ENCODE data around the gene HLA-DPB1. TPM values are rescaled to one million over a fixed set of nuclear protein-coding genes. Genes with fewer than 3 reads are reported as not detected.
A peak's percentile ranks its signal among the peaks of the same experiment; 100 is the strongest.

HLA-DPB1 gene
- total and polyA plus RNA-seq, 7 experiments from 2014 or later, result 13.7 to 308 (median 43.3) TPM

DNA sequence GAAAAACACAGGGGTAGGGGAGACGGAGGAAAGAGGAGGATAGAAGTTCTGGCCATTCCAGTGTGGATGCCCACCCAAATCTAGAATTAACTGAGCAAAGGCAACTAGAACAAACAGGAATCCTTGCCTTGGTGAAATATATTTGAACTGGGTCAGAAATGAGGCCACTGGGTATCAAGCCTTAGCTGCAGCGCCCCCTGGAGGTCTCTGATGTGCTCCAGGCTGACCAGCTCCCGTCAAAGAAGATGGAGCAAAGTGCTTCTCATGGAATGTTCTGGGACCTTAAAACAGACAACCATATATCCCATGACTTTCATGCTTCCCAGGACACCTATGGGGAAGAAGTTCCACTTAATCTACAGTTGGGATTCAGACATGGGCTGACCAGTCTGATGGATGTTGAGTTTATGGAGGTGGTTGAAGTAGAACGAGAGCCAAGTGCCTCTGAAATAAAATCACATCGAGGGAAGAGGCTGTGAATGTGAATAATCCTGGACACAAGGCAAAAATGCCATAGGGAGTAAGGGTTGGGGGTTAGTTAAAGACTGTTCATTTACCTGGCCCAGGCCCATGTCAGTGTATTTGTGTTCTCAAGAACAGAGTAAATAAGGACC is 50.4 kb downstream of the HLA-DPB1 start:
- Mint-ChIP-seq H3K9me3 (peaks cover 0 to 20% (median 10%) of the 10 kb centered on the region in 11 donors), H3K4me3 (no peak overlapping the region), H3K4me1 (peaks cover 0 to 25% (median 0%) of the 10 kb centered on the region in 7 donors), H3K27me3 (peaks cover 6 to 18% (median 11%) of the 10 kb centered on the region in 5 donors), H3K27ac (no peak overlapping the region), H3K36me3 (peaks cover 0 to 7% (median 4%) of the 10 kb centered on the region in 5 donors)
- Histone ChIP-seq H3K27ac (ENCODE audit: low read depth, low read length) (no peak overlapping the region), H3K4me1 (ENCODE audit: control insufficient read depth in 2 of 2, insufficient read depth in 2 of 2, low read length in 2 of 2) (no peaks in the 10 kb centered on the region), H3K27me3 (ENCODE audit: control insufficient read depth in 2 of 2, insufficient read depth in 2 of 2, low read length in 2 of 2) (no peaks in the 10 kb centered on the region), H3K36me3 (ENCODE audit: control insufficient read depth in 2 of 3, insufficient read depth in 3 of 3, low read length in 3 of 3) (no peaks in the 10 kb centered on the region), H3K4me3 (ENCODE audit: low read length) (no peak overlapping the region), H3K9me3 (ENCODE audit: control insufficient read depth in 2 of 3, low read length in 3 of 3) (peaks cover 0 to 13% (median 0%) of the 10 kb centered on the region in 3 experiments)
- POLR2A ChIA-PET, result no interaction called here
- peak in 7 of 9 donors; percentile 10 to 67 (median 33) for DNase-seq
- intact Hi-C loops (cut with micrococcal nuclease), result no loop called here
- CTCF ChIA-PET, result interaction anchor here (0.7 kb wide), 1 partner anchor 64 kb away, joined by 3 read pairs; no protein-coding TSS in a partner anchor
- peak; percentile 65 for ATAC-seq

DNA sequence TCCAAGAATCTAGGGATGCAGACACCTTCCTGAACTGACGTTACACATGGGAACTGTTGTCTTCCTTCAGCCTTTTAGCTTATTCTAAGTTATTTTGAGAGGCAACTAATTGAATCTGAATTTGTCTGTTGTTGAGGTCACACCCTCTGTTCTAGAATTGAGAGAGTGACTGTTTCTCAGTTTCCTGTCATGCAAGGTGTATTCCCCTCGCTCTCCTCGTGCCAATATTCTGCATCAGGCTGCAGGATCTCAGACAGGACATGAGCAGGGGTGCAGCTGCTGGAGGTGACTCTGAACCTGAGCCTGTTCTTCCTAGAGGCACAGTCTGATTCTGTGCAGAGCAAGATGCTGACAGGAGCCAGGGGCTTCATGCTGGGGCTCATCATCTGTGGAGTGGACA is 52.5 kb downstream of the HLA-DPB1 start:
- intact Hi-C loops (cut with micrococcal nuclease), result no loop called here
- no peak overlapping the region for H3K4me3 Mint-ChIP-seq
- Histone ChIP-seq H3K4me3 (ENCODE audit: low read length) (no peak overlapping the region), H3K27me3 (ENCODE audit: control insufficient read depth in 2 of 2, insufficient read depth in 2 of 2, low read length in 2 of 2) (no peaks in the 10 kb centered on the region), H3K36me3 (ENCODE audit: control insufficient read depth in 2 of 3, insufficient read depth in 3 of 3, low read length in 3 of 3) (no peaks in the 10 kb centered on the region), H3K4me1 (ENCODE audit: control insufficient read depth in 2 of 2, insufficient read depth in 2 of 2, low read length in 2 of 2) (no peaks in the 10 kb centered on the region), H3K27ac (ENCODE audit: low read depth, low read length) (no peak overlapping the region), H3K9me3 (ENCODE audit: control insufficient read depth in 2 of 3, low read length in 3 of 3) (peaks cover 0 to 11% (median 0%) of the 10 kb centered on the region in 3 experiments)
- ChIA-PET CTCF (interaction anchor here (0.7 to 1.0 kb wide), 2 partner anchors 9 to 109 kb away, joined by 3 to 4 read pairs; no protein-coding TSS in a partner anchor), POLR2A (interaction anchor here (0.6 to 0.8 kb wide), 2 partner anchors 55 to 283 kb away, joined by 3 read pairs; no protein-coding TSS in a partner anchor)
- peaks cover 0 to 7% (median 3%) of the 10 kb centered on the region in 5 donors for H3K36me3 Mint-ChIP-seq
- peaks cover 0 to 25% (median 0%) of the 10 kb centered on the region in 7 donors for H3K4me1 Mint-ChIP-seq
- DNase-seq, result no peak
- H3K27me3 Mint-ChIP-seq, result peaks cover 4 to 18% (median 9%) of the 10 kb centered on the region in 5 donors
- H3K9me3 Mint-ChIP-seq, result peaks cover 0 to 18% (median 10%) of the 10 kb centered on the region in 11 donors
- no peak overlapping the region for H3K27ac Mint-ChIP-seq
- no peak for ATAC-seq

- ChIA-PET POLR2A (no interaction called here), CTCF (no interaction called here)
- no peaks in the 10 kb centered on the region for H3K27me3 ChIP-seq (ENCODE audit: control insufficient read depth in 2 of 2, insufficient read depth in 2 of 2, low read length in 2 of 2)
- H3K4me3 ChIP-seq (ENCODE audit: low read length), result no peak overlapping the region
- H3K36me3 Mint-ChIP-seq, result no peaks in the 10 kb centered on the region
- intact Hi-C loops (cut with micrococcal nuclease), result no loop called here
- ATAC-seq (peak; percentile 42), DNase-seq (no peak)
- H3K36me3 ChIP-seq (ENCODE audit: control insufficient read depth in 2 of 3, insufficient read depth in 3 of 3, low read length in 3 of 3), result no peaks in the 10 kb centered on the region
- H3K4me3 Mint-ChIP-seq, result no peak overlapping the region
- H3K27me3 Mint-ChIP-seq, result peaks cover 5 to 21% (median 9%) of the 10 kb centered on the region in 5 donors
- no peaks in the 10 kb centered on the region for H3K4me1 ChIP-seq (ENCODE audit: control insufficient read depth in 2 of 2, insufficient read depth in 2 of 2, low read length in 2 of 2)
- H3K27ac Mint-ChIP-seq, result no peak overlapping the region
- H3K9me3 ChIP-seq (ENCODE audit: control insufficient read depth in 2 of 3, low read length in 3 of 3), result no peaks in the 10 kb centered on the region
- no peaks in the 10 kb centered on the region for H3K9me3 Mint-ChIP-seq
- H3K4me1 Mint-ChIP-seq, result peaks cover 0 to 18% (median 0%) of the 10 kb centered on the region in 7 donors
- no peak overlapping the region for H3K27ac ChIP-seq (ENCODE audit: low read depth, low read length)
Observed at GRCh38 chr6:33132081-33132524, 56.3 kb downstream of the HLA-DPB1 start.

GRCh38 chr6:33136310-33136900 is 60.6 kb downstream of the HLA-DPB1 start:
- ATAC-seq, result no peak
- intact Hi-C loops (cut with micrococcal nuclease), result no loop called here

More at GRCh38 chr6:33136310-33136900, 60.6 kb downstream of the HLA-DPB1 start:
- no peaks in the 10 kb centered on the region for H3K9me3 ChIP-seq (ENCODE audit: control insufficient read depth in 2 of 3, low read length in 3 of 3)
- no peaks in the 10 kb centered on the region for H3K4me1 ChIP-seq (ENCODE audit: control insufficient read depth in 2 of 2, insufficient read depth in 2 of 2, low read length in 2 of 2)
- no peak overlapping the region for H3K27ac Mint-ChIP-seq
- H3K9me3 Mint-ChIP-seq, result no peaks in the 10 kb centered on the region
- no peaks in the 10 kb centered on the region for H3K36me3 Mint-ChIP-seq
- peaks cover 0 to 2% (median 0%) of the 10 kb centered on the region in 7 donors for H3K4me1 Mint-ChIP-seq
- no peaks in the 10 kb centered on the region for H3K36me3 ChIP-seq (ENCODE audit: control insufficient read depth in 2 of 3, insufficient read depth in 3 of 3, low read length in 3 of 3)
- H3K27ac ChIP-seq (ENCODE audit: low read depth, low read length), result no peak overlapping the region
- DNase-seq, result no peak
- no peak overlapping the region for H3K4me3 Mint-ChIP-seq
- H3K27me3 Mint-ChIP-seq, result peaks cover 4 to 39% (median 10%) of the 10 kb centered on the region in 5 donors
- no peak overlapping the region for H3K4me3 ChIP-seq (ENCODE audit: low read length)
- POLR2A ChIA-PET, result interaction anchor here (0.6 kb wide), 3 partner anchors 69 to 113 kb away, joined by 3 to 12 read pairs (median 3); no protein-coding TSS in a partner anchor
- CTCF ChIA-PET, result no interaction called here
- H3K27me3 ChIP-seq (ENCODE audit: control insufficient read depth in 2 of 2, insufficient read depth in 2 of 2, low read length in 2 of 2), result no peaks in the 10 kb centered on the region

Other genes starting within 250 kb of the HLA-DPB1 start
- gene TAP2, start 237.3 kb upstream of the HLA-DPB1 start, total RNA-seq, result 100 to 1,000 TPM in 4 of 5 experiments, 10 to 100 TPM in 1; 84.3 to 243 (median 117) TPM
- 10 to 100 TPM; 26.4 to 36.4 TPM for gene TAP2, start 237.3 kb upstream of the HLA-DPB1 start, polyA plus RNA-seq
- gene PSMB8, start 231.9 kb upstream of the HLA-DPB1 start, total RNA-seq, result 100 to 1,000 TPM; 111 to 419 (median 115) TPM
- gene PSMB8, start 231.9 kb upstream of the HLA-DPB1 start, polyA plus RNA-seq, result 100 to 1,000 TPM; 322 to 378 TPM
- 100 to 1,000 TPM in 3 of 5 experiments, 10 to 100 TPM in 2; 92.1 to 500 (median 103) TPM for gene TAP1, start 222.3 kb upstream of the HLA-DPB1 start, total RNA-seq
- 100 to 1,000 TPM; 162 to 274 TPM for gene TAP1, start 222.3 kb upstream of the HLA-DPB1 start, polyA plus RNA-seq
- 100 to 1,000 TPM in 2 of 5 experiments, 10 to 100 TPM in 3; 70.3 to 452 (median 90.5) TPM for gene PSMB9, start 221.8 kb upstream of the HLA-DPB1 start, total RNA-seq
- 100 to 1,000 TPM; 385 to 389 TPM for gene PSMB9, start 221.8 kb upstream of the HLA-DPB1 start, polyA plus RNA-seq
- 10 to 100 TPM in 2 of 5 experiments, 1 to 10 TPM in 3; 7.8 to 82.5 (median 9.1) TPM for gene HLA-DMB, start 135.0 kb upstream of the HLA-DPB1 start, total RNA-seq
- gene HLA-DMB, start 135.0 kb upstream of the HLA-DPB1 start, polyA plus RNA-seq, result 10 to 100 TPM in 1 of 2 donors, 1 to 10 TPM in 1; 8.2 to 11.9 TPM
- 100 to 1,000 TPM in 1 of 5 experiments, 10 to 100 TPM in 4; 12.5 to 120 (median 29.6) TPM for gene HLA-DMA, start 122.9 kb upstream of the HLA-DPB1 start, total RNA-seq
- gene HLA-DMA, start 122.9 kb upstream of the HLA-DPB1 start, polyA plus RNA-seq, result 10 to 100 TPM; 19.3 to 25.6 TPM
- gene BRD2, start 107.4 kb upstream of the HLA-DPB1 start, total RNA-seq, result 100 to 1,000 TPM; 275 to 391 (median 360) TPM
- gene BRD2, start 107.4 kb upstream of the HLA-DPB1 start, polyA plus RNA-seq, result 10 to 100 TPM; 33.4 to 82.6 TPM
- 10 to 100 TPM in 1 of 5 experiments, 1 to 10 TPM in 4; 3.0 to 10.5 (median 5.4) TPM for gene HLA-DOA, start 66.4 kb upstream of the HLA-DPB1 start, total RNA-seq
- gene HLA-DOA, start 66.4 kb upstream of the HLA-DPB1 start, polyA plus RNA-seq, result 1 to 10 TPM; 4.6 to 6.7 TPM
- 100 to 1,000 TPM in 2 of 5 experiments, 10 to 100 TPM in 3; 20.2 to 295 (median 45.6) TPM for gene HLA-DPA1, start 2.3 kb upstream of the HLA-DPB1 start, total RNA-seq
- gene HLA-DPA1, start 2.3 kb upstream of the HLA-DPB1 start, polyA plus RNA-seq, result 10 to 100 TPM; 21.1 to 67.0 TPM
- gene COL11A2, start 116.5 kb downstream of the HLA-DPB1 start, total RNA-seq, result 1 to 10 TPM in 3 of 5 experiments, under 1 TPM in 2; 0.51 to 3.5 (median 2.5) TPM
- under 1 TPM in 1 of 2 donors, not detected in 1; 0.26 TPM for gene COL11A2, start 116.5 kb downstream of the HLA-DPB1 start, polyA plus RNA-seq
- 100 to 1,000 TPM in 1 of 5 experiments, 10 to 100 TPM in 4; 50.3 to 103 (median 76.2) TPM for gene RXRB, start 124.7 kb downstream of the HLA-DPB1 start, total RNA-seq
- gene RXRB, start 124.7 kb downstream of the HLA-DPB1 start, polyA plus RNA-seq, result 1 to 10 TPM; 7.6 to 9.4 TPM
- gene SLC39A7, start 124.9 kb downstream of the HLA-DPB1 start, total RNA-seq, result 10 to 100 TPM; 19.1 to 51.9 (median 27.9) TPM
- 10 to 100 TPM; 23.3 to 24.8 TPM for gene SLC39A7, start 124.9 kb downstream of the HLA-DPB1 start, polyA plus RNA-seq
- gene HSD17B8, start 128.7 kb downstream of the HLA-DPB1 start, total RNA-seq, result 10 to 100 TPM in 4 of 5 experiments, 1 to 10 TPM in 1; 9.7 to 19.5 (median 10.7) TPM
- gene HSD17B8, start 128.7 kb downstream of the HLA-DPB1 start, polyA plus RNA-seq, result 10 to 100 TPM; 62.6 to 67.0 TPM
- gene RING1, start 132.5 kb downstream of the HLA-DPB1 start, total RNA-seq, result 10 to 100 TPM; 36.2 to 47.2 (median 44.5) TPM
- gene RING1, start 132.5 kb downstream of the HLA-DPB1 start, polyA plus RNA-seq, result 10 to 100 TPM in 1 of 2 donors, 1 to 10 TPM in 1; 9.5 to 10.4 TPM
- gene VPS52, start 195.9 kb downstream of the HLA-DPB1 start, total RNA-seq, result 100 to 1,000 TPM in 2 of 5 experiments, 10 to 100 TPM in 3; 74.3 to 110 (median 90.5) TPM
- 10 to 100 TPM; 15.5 to 26.8 TPM for gene VPS52, start 195.9 kb downstream of the HLA-DPB1 start, polyA plus RNA-seq
- gene RPS18, start 196.1 kb downstream of the HLA-DPB1 start, total RNA-seq, result 1,000 to 10,000 TPM; 2,454 to 4,896 (median 3,431) TPM
- gene RPS18, start 196.1 kb downstream of the HLA-DPB1 start, polyA plus RNA-seq, result over 10,000 TPM in 1 of 2 donors, 1,000 to 10,000 TPM in 1; 8,513 to 10,735 TPM
- 10 to 100 TPM; 12.9 to 48.0 (median 18.2) TPM for gene B3GALT4, start 201.1 kb downstream of the HLA-DPB1 start, total RNA-seq
- 10 to 100 TPM; 18.9 to 27.3 TPM for gene B3GALT4, start 201.1 kb downstream of the HLA-DPB1 start, polyA plus RNA-seq
- gene WDR46, start 213.2 kb downstream of the HLA-DPB1 start, total RNA-seq, result 10 to 100 TPM; 25.3 to 62.7 (median 52.7) TPM
- gene WDR46, start 213.2 kb downstream of the HLA-DPB1 start, polyA plus RNA-seq, result 10 to 100 TPM; 55.2 to 82.9 TPM
- 10 to 100 TPM; 14.6 to 73.2 (median 35.5) TPM for gene PFDN6, start 213.6 kb downstream of the HLA-DPB1 start, total RNA-seq
- 10 to 100 TPM; 26.5 to 36.3 TPM for gene PFDN6, start 213.6 kb downstream of the HLA-DPB1 start, polyA plus RNA-seq
- 10 to 100 TPM; 45.7 to 76.8 (median 67.4) TPM for gene RGL2, start 223.0 kb downstream of the HLA-DPB1 start, total RNA-seq
- 10 to 100 TPM in 1 of 2 donors, 1 to 10 TPM in 1; 4.1 to 11.5 TPM for gene RGL2, start 223.0 kb downstream of the HLA-DPB1 start, polyA plus RNA-seq
- 100 to 1,000 TPM; 196 to 386 (median 240) TPM for gene TAPBP, start 238.1 kb downstream of the HLA-DPB1 start, total RNA-seq
- 100 to 1,000 TPM; 296 to 334 TPM for gene TAPBP, start 238.1 kb downstream of the HLA-DPB1 start, polyA plus RNA-seq
- gene ZBTB22, start 241.8 kb downstream of the HLA-DPB1 start, total RNA-seq, result 10 to 100 TPM; 15.5 to 30.1 (median 20.5) TPM
- 10 to 100 TPM; 15.6 TPM for gene ZBTB22, start 241.8 kb downstream of the HLA-DPB1 start, polyA plus RNA-seq
- 10 to 100 TPM; 36.4 to 81.6 (median 79.6) TPM for gene DAXX, start 247.0 kb downstream of the HLA-DPB1 start, total RNA-seq
- 100 to 1,000 TPM in 1 of 2 donors, 10 to 100 TPM in 1; 69.4 to 133 TPM for gene DAXX, start 247.0 kb downstream of the HLA-DPB1 start, polyA plus RNA-seq

All from naive thymus-derived CD4-positive, alpha-beta T cell (primary cell).